ENCODE data around the gene ENDOG.
"Not testable (repeated sequence)": the region's sequence is repeated elsewhere in the genome, so short reads cannot be mapped to it uniquely, and the experiment has no call there.

The ENDOG gene

DNA sequence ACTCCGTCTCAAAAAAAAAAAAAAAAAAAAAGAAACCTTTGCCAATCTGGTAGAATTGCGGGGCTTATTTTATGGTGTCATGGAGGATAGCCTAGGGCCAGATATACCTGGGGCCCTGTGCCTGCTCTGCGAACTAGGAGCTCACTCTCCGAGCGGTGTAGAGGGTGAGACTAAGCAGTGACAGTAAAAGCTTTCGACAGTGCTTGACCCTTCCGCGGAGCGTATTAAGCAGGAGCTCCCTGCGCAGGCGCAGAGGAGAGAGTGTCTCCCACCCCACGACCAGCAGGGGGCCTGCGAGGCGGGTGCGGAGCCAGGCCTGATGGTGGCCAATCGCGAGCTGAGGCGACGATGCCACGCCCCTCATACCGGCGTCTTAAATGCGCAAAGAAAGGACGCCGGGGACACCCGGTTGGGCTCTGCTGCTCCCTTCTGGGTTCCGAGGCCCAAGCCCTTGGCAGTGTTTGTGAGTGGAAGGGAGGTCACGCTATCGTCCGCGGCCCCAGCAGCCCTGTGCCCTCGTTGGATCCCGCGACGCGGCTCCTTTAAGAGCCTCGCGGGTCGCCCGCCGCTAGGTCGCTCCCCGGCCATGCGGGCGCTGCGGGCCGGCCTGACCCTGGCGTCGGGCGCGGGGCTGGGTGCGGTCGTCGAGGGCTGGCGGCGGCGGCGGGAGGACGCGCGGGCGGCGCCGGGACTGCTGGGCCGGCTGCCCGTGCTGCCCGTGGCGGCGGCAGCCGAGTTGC lies at the start of gene ENDOG:
Gene ENDOG (plus strand): TSS at position 402 of the 740 bp plus-strand sequence. CDS start 185 bp downstream, at position 587.
- DNase-seq (ENCODE audit: low read depth in 2 of 2): peak; percentile 93 to 96

DNA sequence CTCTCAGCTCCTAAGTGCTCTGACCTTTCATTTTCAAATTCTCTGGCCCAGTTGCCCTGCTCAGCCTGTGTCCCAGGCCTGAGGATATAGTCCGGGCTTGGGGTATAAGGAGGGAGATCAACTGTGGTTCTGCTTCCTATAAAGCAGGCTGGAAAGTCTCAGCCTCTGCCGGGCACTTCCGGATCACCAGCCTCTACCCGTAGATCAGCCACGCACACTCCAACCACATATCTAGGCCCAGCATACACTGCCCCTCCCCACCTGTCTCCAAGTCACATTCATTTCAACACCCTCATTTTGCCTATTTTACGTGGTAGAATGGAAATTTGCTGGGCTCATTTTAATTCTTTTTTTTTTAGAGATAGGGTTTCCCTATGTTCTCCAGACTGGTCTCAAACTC lies 49.7 kb upstream of the ENDOG start:
- DNase-seq (ENCODE audit: low read depth in 2 of 2): no peak

DNA sequence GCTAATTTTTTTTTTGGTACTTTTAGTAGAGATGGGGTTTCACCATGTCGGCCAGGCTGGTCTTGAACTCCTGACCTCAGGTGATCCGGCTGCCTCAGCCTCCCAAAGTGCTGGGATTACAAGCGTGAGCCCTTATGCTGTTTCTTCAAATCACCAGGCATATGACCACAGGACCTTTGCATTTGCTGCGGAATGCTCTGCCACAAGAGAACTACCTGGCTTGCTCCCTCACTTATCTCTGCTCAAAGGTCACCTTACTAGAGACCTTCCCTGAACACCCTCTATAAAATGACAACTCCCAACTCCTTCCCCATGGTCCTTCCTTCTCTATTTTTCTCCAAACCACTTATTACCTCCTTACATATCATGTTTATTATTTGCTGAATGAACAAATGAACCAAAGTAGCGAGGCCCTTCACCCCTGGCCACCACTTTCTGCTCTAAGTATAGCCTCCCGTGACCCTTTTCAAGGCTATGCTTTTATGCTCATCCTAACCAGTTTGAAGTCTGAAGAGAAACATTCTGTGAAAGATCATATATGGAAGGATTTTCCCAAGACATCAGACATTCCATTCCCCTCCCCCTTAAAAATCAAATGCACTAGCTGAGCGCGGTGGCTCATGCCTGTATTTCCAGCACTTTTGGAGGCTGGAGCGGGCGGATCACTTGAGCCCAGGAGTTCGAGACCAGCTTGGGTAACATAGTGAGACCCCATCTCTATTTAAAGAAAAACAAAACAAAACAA lies 47.8 kb upstream of the ENDOG start:
- DNase-seq (ENCODE audit: low read depth in 2 of 2): no peak

DNA sequence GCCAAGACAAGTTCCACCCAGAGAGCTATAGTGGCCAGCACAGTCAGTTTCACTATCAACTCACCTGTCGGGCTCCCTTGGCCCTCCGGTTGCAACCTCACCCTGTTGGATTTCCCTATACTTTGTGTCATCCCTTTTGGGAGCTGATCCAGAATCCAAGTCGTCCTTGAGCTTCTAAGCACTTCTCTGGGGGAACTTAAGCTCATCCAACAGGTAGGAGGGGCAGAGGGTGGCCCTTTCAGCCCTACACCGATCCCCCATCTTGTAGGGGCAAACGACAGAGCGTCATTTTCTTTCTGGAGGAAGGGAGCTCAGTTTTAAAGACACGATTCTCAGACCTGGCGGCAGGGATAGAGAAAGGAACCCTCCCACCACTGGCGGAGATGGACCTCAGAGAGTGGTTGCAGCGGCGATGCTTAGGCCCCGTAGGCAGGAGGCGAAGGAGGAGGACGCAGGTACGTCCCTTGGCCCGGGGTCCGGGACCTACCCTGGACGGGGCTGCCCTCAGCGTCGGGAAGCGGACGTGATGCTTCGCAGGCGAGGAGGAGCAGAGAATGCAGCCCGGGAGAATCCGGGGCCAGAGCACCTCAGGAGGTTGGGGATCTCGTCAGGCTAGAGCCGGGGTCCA lies 47.1 kb upstream of the ENDOG start:
- no peak for DNase-seq (ENCODE audit: low read depth in 2 of 2)

DNA sequence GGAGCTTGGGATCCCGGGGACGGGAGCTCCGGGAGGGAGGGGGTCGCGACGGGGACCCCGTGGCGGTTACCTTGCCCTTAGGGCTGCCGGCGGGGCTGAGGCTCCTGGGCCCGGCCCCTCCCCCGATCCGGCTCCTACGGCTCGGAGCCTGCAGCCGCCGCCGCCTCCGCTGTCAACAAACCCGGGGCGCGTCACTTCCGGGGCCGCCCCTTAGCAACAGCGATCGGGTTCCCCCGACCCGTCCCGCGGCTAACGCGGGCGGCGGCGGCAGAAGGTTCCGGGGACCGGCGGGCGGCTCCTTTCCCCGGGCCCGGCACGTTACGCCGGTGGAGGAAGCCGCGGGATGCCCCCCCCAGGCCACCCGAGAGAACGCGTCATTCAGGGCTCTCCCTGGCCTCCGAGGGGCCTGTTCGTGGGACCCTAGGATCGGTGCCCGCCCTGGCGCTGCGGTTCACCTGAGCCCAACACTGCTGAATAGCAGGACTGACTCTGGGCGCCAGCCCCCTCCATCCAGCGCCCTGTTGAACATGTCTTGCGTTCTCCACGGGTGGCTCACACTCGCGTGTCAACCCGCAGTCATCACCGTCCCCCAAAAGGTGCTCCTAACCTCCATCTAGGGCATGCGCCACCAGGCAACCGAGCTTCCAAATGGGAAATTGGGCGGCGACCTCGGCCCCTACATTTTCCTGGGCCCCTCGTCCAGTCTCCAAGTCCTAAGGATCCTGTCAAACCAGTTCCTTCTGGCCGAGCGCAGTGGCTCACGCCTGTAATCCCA lies 46.4 kb upstream of the ENDOG start, which contains the start of gene ZER1:
Gene ZER1 (minus strand): TSS at position 183 of the 775 bp plus-strand sequence. CDS start 16,362 bp downstream, outside the sequence.
- peak; percentile 86 to 88 for DNase-seq (ENCODE audit: low read depth in 2 of 2)

DNA sequence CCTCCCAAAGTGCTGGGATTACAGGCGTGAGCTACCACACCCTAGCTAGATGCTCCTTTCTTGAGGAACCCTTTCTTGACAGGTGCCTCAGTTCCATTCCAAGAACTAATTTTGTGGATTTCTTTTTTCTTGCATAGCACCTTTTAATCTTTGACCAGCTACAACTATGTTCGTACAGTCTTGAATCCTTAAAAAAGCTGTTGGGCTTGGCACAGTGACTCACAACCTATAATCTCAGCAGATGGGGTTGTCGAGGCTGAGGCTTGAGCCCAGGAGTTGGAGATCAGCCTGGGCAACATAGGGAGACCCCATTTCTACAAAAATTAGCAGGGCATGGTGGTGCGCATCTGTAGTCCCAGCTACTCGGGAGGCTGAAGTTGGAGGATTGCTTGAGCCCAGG lies 45.3 kb upstream of the ENDOG start:
- DNase-seq (ENCODE audit: low read depth in 2 of 2): no peak

DNA sequence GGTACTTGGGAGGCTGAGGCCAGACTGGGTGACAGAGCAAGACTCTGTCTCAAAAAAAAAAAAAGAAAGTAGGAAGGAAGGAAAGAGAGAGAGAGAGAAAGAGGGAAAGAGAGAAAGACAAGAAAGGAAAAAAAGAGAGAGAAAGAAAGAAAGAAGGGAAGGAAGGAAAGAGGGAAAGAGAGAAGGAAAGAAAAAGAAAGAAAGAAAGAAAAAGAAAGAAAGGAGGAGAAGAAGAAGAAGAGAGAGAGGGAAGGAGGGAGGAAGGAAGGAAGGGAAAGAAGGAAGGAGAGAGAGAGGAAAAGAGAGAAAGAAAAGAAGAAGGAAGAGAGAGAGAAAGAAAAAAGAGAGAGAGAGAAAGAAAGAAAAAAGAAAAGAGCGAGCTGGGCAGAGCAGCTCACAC lies 43.5 kb upstream of the ENDOG start:
- no peak for DNase-seq (ENCODE audit: low read depth in 2 of 2)

DNA sequence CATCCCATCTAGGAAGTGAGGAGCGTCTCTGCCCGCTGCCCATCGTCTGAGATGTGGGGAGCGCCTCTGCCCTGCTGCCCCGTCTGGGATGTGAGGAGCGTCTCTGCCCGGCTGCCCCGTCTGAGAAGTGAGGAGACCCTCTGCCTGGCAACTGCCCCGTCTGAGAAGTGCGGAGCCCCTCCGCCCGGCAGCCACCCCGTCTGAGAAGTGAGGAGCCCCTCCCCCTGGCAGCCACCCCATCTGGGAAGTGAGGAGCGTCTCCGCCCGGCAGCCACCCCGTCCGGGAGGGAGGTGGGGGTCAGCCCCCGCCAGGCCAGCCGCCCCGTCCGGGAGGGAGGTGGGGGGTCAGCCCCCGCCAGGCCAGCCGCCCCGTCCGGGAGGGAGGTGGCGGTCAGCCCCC lies 38.2 kb upstream of the ENDOG start:
- DNase-seq (ENCODE audit: low read depth in 2 of 2): not testable (repeated sequence)

DNA sequence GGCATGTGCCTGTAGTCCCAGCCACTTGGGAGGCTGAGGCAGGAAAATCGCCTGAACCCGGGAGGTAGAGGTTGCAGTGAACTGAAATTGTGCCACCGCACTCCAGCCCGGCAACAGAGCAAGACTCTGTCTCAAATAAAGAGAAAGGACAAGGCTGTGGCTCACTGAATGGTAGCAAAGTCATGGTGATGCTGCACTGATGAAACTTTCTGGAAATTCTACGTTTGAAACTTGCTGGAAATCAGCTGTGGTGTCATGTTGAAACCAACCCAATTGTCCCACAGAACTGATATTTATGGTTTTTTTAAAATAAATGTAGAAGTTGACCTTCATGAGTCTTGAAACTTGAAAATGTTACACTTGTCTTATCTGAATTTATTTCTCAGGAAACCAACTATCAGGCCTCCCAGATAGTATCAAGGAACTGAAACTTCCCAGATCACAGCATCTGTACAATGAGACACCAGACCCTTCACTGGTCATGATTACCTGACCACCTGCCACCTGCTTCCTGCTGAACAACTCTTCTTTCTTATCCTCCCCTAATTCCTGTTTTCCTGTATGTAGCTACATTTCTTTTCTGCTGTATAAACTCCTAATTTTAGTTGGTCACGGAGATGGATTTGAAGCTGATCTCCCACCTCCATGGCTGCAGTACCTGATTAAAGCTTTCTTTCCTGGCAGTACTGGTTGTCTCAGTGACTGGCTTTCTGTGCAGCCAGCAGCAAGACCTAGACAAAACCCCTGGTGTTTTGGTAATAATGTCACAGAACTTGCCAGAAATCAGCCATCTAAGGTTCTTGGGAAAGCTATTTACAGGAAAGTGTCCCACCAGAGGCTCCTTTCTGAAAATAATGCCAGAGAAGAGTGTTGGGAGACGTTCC lies 36.9 kb upstream of the ENDOG start:
- DNase-seq (ENCODE audit: low read depth in 2 of 2): no peak

DNA sequence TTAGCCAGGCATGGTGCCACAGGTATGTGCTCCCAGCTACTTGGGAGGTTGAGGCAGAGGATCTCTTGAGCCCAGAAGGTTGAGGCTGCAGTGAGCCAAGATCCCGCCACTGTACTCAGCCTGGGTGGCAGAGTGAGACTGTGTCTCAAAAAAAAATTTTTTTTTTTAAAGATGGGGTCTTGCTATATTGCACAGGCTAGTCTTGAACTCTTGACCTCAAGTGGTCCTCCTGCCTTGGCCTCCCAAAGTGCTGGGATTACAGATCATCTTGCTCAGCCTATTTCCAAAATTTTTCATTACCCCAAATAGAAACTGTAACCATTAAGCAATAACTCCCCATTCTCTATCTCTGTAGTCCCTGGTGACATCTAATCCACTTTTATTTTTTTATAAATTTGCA lies 35.6 kb upstream of the ENDOG start:
- DNase-seq (ENCODE audit: low read depth in 2 of 2): no peak

DNA sequence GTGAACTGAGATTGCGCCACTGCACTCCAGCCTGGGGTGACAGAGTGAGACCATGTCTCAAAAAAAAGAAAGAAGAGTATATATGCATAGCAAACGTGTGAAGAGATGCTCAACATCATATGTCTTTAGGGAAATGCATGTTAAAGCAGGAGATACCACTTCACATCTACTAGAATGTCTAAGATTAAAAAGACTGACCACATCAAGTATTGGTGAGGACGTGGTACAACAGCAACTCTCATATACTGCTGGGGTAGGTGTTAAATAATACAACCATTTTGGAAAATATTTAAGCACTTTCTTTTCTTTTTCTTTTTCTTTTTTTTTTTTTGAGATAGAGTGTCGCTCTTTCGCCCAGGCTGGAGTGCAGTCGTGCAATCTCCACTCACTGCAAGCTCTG lies 32.9 kb upstream of the ENDOG start:
- DNase-seq (ENCODE audit: low read depth in 2 of 2): no peak

DNA sequence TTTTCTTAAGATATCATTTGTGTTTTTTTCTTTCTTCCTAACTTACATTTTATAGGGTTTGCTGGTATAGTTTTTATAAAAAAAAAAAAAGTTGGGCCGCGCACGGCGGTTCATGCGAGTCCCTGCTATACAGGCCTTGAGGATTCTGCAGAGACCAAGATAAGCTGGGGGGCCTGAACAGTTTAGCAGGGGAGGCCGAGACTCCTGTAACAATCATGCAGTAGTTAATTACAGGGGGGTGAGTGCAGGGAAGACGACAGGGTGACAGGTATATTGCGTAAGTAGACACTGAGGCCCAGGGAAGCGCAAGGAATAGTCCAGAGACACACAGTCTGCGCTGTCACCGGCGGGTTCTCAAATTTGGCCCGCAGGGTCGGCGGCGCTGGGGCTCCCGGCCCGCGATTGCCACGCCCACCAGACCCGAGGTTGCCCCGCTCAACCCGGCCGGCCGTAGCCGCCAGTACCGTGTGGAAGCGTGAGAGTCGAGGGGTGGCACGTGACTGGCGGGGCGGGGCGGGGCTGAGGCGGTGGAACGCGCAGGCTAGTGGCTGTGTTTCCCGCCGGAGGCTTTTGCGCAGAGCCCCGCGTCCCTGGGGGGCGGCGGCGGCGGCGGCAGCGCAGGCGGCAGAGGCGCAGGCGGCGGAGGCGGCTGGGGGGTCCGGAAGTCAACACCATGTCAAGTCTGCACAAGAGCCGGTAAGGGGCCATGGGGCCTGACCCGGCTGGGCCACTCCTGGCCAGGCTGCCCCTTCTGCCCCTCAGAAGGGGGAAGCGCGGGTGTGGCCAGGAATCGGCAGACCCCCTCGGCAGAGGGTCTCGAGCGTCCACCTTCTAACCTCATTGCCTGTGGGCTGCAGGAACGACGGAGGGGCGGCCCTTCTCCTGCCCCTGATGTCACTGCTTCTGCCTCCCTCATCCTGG lies 31.4 kb upstream of the ENDOG start, which contains the start of gene TBC1D13:
Gene TBC1D13 (plus strand): TSS at position 573 of the 921 bp plus-strand sequence. CDS start 101 bp downstream, at position 674.
- peak; percentile 78 to 81 for DNase-seq (ENCODE audit: low read depth in 2 of 2)

DNA sequence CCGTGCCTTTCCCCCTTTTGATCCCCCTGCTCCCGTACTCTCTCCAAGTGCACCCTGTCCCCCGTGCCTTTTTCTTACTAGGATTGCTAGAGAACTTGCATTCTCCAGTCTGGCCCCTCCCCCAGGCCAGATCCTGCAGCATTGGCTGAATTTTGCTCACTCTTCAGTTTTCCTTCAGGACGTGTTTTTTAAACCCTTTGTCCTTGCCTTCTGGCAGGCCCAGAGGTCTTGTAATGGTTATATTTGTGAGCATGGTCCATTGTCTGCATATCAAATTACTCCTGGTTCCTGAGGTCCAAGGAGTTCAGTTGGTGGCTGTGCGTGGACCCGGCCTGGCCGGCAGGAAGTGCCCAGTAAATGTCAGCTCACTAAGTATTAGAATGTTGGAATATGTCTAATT lies 30.6 kb upstream of the ENDOG start:
- no peak for DNase-seq (ENCODE audit: low read depth in 2 of 2)

DNA sequence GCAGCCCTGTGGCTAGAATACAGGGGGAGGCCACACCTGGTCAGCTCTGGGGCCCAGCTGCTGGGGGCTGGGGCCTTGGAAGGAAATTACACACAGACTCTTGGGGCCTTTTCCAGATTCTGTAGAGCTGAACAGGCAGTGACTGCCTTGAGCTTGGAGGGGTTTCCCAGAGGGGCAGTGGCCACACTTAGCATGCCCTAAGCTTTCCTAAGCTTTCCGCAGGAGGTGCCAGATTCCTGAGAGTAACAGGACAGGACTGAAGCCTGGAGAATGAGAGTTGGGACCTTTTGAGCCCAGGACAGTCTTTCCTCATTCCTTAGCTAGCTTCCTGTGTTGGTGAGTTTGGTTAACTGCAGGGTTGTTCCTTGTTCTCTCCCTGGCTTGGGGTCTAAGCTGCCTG lies 29.9 kb upstream of the ENDOG start:
- no peak for DNase-seq (ENCODE audit: low read depth in 2 of 2)

DNA sequence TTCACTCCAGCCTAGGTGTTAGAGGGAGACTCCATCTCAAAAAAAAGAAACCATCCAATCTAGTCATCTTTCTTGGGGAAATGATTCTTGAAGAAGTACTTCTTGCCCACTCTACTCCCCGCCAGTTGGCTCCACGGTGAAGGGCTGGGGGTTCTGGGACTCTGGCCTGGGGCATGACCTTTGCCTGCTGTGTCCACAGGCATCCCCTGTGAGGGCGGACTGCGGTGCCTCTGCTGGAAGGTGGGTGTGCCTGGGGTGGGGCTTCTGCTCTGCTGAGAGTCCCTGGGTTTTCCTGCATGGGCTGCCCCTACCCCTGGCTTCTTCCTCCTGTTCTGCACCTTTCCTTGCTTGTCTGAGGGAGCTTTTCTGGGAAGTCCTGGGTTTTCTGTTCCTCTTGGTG lies 27.8 kb upstream of the ENDOG start:
- DNase-seq (ENCODE audit: low read depth in 2 of 2): no peak

DNA sequence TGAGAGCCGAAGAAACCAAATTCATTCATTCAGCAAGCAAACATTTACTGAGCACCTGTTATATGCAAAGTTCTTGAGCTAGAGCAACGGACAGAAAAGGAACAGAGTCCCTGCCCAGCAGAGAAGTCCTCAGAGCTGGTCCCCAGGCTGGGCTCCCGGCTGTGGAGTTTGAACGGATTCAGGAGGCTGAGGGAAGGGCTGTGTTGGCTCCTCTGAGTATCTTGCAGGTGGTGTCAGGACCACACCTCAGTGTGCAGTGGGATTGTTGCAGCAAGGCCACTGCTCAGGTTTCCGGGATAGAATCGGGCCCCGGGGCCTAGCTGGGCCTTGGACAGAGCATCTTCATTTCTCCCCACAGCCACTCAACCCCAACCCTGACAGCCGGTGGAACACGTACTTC lies 26.2 kb upstream of the ENDOG start:
- no peak for DNase-seq (ENCODE audit: low read depth in 2 of 2)

DNA sequence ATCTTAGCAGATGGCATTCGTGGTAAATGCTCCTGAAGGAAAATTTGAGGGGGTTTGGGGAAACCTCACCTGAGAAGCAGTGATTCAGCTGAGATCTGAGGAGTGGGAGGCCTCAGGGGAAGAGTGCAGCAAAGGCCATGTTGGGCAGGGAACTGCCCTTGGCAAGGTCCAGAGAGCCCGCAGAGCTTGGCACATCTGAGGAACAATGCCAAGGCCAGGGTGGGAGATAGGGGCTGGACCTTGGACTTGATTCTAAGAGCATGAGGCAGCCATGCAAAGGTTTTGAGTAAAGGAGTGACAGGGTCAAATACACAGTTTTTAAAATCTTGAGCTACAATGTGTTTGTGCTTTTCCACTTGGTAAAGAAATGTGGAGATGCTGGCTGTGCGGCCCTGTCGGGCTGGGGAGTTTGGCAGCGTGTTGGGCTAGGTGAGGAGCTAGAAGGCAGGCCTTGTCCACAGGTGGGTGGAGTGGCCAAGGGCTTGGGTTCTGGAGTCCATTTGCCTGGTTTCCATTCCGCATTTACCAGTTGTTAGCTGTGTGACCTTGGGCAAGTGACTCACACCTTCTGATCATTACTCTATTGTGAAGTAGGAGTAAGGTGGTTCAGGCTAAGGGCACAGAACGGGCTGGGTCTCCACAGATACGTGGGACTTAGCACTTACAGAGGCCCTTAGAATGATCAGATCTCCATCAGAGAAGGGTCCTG lies 25.2 kb upstream of the ENDOG start:
- no peak for DNase-seq (ENCODE audit: low read depth in 2 of 2)

DNA sequence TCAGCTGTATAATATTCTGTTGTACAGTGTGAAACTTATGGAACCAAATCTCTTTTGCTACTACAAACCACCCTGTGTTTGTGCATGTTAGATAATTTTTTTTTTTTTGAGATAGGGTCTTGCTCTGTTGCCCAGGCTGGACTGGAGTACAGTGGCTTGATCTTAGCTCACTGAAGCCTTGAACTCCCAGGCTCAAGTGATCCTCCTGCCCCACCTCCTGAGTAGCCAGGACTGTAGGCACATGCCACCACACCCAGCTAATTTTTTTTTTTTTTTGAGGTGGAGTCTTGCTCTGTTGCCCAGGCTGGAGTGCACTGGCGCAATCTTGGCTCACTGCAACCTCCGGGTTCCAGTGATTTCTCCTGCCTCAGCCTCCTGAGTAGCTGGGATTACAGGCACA lies 23.3 kb upstream of the ENDOG start:
- DNase-seq (ENCODE audit: low read depth in 2 of 2): not testable (repeated sequence)

DNA sequence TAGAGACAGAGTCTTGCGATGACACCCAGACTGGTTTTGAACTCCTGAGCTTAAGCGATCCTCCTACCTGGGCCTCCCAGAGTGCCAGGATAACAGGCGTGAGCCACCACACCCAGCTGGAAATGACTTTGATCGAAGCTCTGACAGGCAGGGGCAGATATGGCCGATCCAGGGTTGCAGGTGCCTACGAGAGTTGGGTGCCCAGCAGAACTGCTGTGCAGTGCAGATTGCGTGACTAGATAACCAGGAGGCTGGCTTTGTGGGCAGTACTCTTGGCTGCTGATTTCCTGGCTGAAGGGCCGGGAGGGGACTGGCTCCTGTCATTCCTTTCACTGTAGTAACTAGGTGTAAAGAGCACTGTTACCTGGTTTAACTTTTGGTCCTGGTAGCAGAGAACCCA lies 19.4 kb upstream of the ENDOG start:
- no peak for DNase-seq (ENCODE audit: low read depth in 2 of 2)
